HG03175 (cell line): ENCODE data around the gene PFDN4.
A peak's percentile ranks its signal among the peaks of the same experiment; 100 is the strongest.

Experiments
- ATAC-seq: cut with Tn5 transposase; IDR thresholded peaks from one replicate; pipeline ENCODE4 v1.9.1; 2021; ENCODE audit warnings: mild to moderate bottlenecking, moderate library complexity; ENCODE audit not compliant: unreplicated experiment

PFDN4 gene

DNA sequence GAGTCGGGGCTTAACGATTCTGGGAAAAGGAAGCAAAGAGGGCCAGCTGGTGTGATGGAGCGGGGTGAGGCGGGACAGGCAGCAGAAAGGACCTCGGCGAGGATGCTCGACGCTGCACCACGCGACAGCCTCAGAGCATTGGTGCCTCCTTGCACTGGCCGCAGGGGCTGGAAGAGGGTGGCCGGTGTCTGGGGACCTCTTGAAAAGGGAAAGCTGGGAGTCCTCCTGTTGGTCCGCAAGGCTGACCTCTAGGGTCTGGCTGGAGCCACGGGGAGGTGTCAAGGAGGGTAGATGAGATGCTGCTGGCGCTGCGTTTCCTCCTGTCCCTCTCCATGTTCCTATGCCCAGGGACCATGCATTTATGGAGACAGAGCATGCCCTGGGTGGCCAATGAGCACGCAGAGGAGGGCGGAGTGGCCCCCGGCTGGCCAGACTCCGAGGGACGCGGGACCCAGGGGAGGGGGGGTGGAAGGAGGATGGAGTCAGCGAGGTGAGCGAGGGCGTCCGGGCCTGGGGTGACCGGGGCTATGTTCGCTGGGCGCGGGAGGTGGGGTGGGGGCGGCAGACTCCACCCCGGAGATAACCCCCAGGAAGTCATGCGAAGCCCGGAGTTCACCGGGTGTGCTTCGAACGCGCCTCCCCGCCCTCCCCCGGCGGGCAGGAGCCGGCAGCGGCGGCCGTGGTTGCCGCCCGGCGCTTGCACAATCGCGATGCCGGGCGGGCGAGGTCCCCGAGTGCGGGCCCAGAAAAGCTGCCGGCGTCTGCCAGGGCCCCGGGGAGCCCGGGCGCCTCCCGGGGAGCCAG lies 34.0 kb upstream of the PFDN4 start, which contains the start of gene CYP24A1:
Gene CYP24A1, minus strand, starts transcription at position 334 of the 804 bp plus-strand sequence. CDS start 407 bp downstream, outside the sequence.
- ATAC-seq = no peak

DNA sequence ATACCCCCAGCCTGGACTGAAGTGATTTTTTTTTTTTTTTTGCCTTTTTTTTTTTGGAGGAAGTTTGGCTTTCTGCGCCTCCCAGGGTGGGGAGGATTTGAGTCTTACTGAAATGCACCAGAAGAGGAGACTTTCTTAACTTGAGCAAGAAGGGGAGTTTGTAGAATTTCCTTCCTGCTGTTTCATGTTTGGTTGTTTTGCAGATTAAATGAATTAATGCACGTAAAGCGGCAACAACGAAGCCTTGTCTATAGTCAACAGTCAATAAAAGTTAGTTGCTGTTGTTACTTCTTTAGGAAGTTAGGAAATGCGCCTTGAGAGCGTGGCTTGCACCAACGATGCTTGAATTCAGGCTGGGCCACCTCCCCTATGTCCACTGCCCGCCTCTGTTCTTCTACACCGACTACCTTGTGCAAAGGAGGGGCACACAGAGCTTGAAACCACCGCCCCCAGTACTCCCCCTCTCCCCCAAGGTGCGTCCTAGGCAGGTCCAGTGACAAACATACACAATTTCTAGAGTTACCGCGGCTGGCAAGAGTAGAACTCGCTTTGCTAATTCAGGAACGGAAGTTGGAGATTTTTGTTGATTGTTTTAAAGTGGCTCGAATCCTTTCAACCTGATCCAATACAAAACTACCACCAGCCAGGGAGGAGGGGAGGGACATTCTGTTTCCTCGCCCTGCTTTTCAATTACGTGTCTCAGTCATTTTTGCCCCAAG lies 33.3 kb upstream of the PFDN4 start:
- ATAC-seq = no peak

DNA sequence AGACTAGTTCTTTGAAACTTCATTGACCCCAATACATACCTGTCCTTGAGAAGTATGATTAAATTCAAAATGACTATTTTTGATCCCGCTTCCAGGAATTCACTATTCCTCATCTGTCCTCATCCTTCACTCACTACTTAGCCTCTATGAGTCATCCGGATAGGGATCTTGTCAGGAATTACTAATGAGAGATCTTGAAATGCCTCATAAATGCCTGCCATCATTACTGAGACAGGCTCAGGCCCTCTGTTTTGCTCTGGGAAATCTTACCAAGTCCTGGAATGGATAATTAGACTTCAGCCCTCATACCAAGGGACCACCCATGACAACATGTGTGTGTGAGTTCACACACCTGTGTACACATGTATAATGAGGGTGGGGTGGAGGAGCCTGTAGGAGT lies 31.3 kb upstream of the PFDN4 start:
- ATAC-seq = no peak

DNA sequence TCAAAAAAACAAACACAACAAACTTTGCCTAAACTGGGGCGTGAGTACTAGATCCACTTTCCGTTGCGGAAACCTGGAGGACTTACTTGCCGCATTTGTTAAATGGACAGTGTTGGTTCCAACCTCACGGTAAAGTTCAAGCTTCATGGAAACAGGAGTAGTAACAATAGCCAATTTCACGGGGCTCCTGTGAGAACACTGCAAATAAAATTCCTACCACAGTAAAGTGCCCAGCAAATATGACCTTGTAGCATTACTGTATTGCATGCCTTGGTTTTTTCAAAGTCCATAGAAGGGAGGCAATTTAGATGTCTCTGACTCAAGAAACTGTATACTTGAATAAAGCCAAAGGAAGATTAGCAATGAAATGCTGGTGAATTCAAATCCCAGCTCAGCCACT lies 30.5 kb upstream of the PFDN4 start:
- no peak for ATAC-seq

DNA sequence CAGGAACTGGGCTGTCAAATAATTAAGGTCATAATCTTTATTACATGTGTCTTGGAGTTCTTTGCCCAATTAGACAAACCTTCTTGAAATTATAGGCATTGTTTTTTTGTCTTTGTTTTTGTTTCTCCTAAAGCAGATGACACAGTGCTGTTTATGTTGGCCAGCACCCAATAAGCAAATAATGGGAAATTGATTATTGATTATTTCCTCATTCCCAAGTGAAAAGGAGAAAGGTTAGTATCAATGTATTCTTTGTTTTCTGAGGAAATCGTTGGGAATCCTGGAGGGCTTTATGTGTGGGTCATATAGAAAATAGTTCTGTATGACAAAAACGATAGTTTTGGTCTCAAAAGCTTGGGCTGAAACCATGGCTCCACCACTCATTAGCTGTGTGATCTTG lies 29.6 kb upstream of the PFDN4 start:
- no peak for ATAC-seq

DNA sequence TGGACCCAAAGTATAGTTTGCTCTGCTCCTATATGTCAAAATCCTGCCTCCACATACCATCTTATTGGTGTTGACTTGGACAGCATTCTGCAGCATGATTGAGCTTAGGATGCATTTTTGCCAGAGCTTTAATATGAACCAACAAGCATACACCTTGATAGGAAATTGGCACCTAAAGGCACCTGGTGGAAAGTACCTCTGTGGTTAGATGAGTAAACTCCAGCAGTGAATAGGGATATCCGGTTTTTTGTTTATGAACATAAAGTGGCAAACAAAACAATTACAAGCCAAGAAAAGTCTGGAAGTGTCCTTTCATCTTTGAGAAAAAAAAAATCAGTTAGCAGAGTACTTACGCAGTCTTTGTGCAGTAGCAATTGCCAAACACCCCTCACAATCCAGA lies 27.9 kb upstream of the PFDN4 start:
- no peak for ATAC-seq

DNA sequence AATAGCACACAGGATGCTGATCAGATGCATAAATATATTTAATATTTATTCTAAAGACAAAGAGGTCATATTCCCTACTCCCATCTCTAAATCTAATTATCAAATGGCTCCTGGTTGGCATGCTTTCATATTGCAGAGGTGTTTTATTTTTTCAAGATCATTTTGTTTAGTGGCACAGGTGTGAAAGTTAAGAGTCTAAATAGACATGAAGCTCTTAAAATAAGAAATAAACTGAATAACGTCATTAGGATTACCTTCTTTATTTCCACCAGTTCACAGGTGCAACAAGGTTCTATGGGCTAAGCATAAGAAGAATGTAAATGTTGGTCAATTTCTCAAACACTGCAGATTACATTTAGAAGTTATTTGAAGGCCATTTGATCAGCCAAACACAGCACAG lies 27.0 kb upstream of the PFDN4 start:
- no peak for ATAC-seq

DNA sequence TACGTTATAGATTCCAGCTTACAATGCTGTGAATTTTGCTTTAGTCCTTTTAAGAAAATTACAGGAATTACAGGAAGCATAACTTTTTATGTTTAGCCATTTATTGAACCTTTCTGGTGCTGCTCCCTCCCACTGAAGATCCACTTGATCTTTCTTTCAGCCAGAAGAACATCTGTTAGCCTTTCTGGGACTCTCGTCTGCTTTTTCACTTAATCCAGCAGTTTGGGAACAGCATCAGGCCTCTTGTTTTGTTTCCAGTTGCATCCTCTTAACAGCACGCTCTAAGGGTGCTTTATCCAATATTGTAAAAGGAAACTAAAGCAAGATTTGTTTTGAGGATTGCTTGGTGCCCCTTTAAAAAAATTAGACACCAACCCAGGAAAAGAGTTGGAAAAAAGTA lies 23.8 kb upstream of the PFDN4 start:
- no peak for ATAC-seq

DNA sequence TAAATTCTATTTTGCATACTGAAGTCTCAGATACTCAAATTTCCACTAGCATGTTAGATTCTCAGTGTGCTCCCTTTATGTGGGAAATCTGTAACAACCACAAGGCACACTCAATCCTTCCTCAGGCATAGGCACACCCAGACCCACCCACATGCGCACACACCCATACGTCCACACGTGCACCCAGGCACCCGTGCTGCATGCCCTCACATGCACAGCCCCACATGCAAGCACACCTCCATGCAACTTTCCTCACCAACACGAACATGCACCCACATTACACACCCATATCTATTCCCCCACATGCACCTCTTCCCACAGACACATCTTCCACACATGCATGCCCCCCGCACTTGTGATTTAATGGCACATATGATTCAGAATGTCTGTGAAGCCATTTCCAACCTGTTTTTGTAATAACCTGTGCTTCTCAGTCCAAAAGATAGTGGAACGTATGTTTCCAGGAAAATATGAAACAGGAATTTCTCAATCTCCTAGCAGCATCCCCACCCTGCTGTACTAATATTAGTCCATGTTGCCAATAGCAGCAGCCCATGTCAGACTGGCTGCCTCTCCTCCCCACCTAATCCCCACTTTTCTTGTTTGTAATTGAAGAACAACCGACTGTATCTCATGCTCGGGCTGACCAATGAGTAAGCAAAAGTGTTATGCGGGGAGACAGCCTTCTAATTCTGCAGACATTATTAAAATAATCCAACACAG lies 22.8 kb upstream of the PFDN4 start:
- ATAC-seq = no peak

DNA sequence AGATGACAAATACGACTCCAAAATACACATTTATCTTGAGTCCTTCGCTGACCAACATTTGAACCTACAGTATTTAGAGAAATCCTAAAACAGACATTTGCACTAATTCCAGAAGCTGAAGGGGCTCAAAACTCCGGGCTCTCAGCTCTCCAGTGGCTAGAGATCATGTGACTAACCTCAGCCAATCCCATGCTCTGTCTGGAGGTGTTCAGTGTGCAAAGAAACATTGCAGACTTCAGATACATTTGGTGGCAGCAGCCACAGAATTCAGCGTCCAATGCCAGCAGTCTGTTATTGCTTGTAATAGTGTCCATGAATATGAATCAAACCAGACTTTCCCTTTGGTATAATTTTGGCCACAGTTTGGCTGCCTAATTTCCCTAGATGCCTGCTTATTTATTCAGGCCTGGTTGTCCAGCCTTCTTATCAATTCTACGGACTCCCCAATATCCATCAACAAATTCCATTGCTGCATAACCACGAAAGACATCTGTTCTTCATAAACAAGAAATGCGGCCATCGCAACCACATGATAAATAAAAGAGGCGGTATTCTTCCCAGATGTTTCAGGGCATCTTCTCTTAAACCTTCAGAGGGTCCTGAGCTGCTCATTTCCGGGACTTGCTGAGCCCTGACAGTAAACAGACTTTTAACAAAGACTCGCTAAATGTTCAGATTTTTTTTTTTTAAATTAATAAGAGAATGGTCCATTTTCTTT lies 19.6 kb upstream of the PFDN4 start:
- no peak for ATAC-seq

DNA sequence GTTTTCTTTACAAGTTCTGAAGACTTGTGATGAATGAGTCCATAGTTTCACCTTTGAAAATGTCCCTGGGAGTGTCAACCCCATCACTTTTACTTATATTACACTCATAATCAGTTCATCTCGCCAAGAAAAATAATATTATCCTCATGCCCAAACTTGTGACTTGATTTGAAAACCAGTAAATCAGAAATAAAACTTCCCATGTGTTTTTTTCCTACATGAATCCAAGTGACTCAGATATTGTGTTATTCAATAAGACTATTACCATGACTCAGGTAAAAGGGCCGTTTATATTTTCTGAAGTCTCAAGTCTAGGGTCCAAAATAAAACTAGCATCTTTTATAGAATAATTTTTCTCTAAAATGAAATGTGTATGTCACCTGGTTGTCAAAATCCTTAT lies 18.3 kb upstream of the PFDN4 start:
- no peak for ATAC-seq

DNA sequence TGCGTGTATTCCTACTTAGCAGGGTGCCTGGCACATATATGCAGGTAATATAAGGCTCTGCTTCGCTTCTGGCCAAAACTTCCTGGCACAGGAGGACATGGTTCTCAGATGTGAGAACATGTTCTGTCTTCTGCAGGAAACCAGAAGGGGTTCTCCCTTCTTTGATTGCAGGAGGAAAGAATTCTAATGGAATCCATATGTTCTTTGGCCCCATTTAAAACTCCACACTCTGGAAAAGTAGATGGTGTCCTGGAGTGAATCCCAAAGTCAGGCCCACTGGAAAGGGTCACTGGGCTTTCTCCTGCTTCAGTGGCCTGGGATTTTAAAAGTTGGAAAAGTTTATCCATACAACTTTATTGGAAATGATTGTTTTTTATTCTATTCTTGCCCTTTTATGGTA lies 17.7 kb upstream of the PFDN4 start:
- ATAC-seq = no peak

DNA sequence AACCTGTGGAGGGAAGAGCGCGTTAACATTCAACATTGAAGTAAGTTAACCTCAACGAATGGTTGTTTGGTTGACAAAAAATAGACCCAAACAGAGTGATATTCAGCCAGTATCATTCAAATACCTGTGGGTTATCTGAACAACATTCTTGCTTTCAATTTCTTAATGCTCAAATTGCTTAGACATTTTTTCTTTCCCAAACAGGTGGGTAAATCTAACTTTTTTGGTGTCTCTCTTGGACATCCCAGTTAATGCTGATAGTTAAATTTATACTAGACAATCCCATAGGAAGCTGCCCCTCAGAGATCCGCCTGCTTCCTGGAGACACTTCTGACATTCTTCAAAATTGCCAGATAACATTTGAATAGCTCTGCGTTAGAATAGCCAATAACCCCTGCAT lies 14.1 kb upstream of the PFDN4 start:
- no peak for ATAC-seq

DNA sequence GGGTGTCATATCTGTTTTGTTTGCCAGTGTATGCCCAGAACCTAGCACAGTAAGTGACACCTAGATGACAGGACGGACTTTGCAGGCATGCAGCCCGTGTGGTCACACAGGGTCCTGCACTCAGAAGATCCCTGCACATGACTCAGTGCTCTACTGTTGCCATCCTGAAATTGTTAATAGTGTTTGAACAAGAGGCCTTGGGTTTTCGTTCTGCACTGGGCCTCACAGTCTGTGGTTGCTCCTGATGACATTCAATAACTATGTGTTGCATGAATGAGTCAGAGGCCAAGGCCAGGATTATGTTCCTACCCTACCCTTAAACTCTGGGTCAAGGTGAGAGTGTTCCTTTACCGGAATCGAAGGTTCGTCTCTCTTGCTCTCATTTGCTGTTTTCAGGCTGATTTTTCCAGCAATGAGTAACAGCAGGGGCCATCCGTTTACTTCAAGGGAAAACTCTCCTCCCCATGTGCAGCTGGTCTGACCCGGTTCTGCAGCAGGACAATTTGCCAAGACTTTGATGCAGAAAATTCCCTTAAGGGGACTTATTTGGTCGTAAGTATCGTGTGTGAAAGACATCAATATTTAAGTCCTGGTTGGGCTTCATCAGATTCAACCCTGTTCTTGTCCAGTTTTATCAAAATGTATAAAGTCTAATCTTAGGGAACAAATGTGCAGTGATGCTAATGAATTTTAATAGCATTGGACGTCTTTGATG lies 13.0 kb upstream of the PFDN4 start:
- peak; percentile 46 for ATAC-seq

DNA sequence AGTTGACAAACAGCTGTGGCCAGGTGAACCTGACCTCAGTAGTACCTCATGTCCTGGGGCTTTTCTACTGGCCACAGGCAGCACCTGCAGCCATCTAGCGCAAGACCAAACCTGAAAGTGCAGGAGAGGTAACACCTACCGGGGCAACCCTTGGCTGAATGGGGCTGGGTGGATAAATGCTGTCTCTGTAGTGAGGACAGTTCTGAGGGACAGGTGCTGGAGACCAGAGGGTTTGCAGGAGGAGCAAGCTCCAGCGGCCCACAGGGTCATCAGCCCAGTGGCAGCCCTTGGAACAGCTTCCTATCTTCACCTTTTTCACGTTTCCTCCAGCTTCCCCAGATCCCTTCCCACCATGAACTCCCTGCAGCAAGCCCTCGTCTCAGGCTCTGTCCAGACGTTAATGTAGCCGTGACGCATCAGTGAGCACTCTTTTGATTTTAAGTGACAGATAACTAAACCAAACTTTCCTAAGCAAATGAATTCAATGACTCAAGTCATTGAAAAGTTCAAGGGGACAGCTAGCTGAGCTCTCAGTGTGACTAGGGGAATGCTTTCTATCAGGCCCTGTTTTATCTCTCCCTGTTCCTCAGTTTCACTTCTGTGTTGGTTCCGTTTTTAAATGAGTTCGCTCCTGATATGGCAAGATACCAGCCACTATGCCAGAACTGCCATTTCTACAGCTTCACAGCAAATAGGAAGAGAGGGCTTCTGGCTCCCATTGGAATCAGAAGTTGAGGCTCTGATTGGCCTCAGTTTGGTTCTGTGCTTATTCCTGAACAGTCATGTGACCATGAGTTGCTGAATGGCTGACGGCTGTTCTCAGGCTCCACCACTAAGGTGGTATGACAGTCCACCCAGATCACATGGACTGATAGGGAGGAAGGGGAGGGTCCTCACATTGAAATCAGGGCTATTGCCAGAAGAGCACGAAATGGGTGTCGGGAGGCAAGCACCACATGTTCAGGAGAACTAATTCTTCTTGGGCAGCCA lies 12.1 kb upstream of the PFDN4 start:
- ATAC-seq = no peak

DNA sequence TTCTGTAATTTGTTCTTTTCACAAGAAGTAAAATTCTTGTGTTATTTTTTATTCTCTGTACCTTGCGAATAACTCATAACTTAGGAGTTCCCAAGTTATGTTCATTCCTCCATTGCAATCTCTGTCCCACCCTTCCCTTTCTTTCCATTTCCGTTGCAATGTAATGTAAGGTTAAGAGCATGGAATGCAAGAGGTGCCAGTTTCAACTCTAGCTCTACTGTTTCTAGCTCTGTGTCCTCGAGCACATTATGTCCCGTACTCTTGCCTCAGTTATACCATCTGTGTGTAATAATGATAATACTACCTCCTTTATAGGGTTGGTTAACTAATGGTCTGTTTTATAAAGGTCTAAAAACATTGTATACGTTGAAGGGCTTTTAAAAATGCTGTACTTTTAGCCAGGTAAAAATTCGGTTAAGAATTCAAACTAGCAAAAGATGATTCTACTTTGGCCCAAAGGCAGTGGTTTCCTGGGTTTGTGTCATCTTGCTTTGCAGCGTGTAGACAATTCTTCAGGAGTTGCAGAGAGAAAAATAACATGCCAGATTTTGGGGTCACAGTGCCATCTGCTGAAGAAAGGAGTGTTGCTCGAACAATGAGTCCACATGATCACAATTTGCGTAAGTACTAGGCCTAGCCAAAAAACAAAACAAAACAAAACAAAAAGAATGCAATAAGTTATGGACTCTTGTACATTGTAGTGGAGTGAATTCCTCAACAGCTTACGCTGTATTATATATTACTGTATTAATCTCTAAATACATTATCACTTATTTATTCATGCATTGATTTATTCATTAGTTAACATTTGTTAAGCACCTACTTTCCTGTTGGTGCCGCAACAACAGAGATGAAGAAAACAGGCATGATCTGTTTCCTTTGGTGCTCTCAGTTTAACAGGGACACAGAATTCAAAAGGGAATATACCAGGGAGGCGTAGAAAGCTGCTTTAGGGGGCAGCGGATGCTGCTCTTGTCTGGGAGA lies 10.0 kb upstream of the PFDN4 start:
- no peak for ATAC-seq

DNA sequence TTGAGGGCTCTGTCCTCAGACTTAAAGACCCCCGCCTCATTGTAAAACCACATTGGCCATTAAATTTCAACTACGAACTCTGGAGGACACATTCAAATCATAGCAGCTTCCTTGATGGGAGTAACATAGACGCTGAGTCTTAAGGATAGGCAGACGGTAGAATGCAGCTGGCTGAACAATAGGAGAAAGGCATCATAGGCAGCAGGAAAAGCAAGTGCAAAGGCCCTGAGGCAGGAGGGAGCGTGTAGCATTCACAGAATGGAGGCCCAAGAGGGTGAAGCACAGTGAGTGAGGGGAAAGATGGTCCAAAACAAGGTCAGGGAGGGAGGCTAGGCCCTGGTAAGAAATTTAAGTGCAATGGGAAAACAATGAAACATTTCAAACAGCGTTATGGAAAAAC lies 8.6 kb upstream of the PFDN4 start:
- ATAC-seq = no peak

DNA sequence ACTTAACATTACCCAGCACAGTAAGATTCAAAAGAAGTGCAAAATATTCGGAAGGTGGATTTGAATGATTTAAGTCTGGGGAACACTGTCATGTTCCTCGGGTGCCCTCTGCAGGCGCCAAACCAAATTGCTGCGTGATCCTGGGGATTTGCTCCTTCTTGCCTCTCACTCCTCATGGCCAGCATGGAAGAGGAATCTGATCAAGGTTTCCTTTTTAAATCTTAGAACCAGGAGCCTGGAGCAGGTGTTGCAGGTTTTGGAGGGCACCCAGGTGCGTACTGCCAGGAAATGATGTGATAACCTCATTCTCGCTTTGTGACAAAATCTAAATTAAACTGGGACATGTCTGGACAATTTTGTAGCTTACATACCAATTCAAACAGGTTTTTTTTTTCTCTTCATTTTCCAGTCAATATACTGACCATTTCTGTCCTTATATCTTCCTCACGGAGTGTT lies 8.1 kb upstream of the PFDN4 start:
- ATAC-seq = no peak
